SH-SY5Y (cell line): ENCODE results near the gene MEIS1.

ENCODE experiments used
- GATA2 ChIP-seq: IDR thresholded peaks from 2 replicates; pipeline ENCODE4 v1.6.1; 2011; ENCODE audit warnings: mild to moderate bottlenecking, low read depth, low read length
- GATA3 ChIP-seq: IDR thresholded peaks from 2 replicates; pipeline ENCODE4 v1.6.1; 2011; ENCODE audit warnings: low read depth, mild to moderate bottlenecking, low read length, moderate library complexity

MEIS1 gene

GRCh38 chr2:66532972-66533868, 98.3 kb downstream of the MEIS1 start:
- no peak for TF ChIP-seq GATA2
- TF ChIP-seq GATA3, result no peak

- no peak for TF ChIP-seq GATA3
- no peak for TF ChIP-seq GATA2
Measured at GRCh38 chr2:66534461-66534860, 99.5 kb downstream of the MEIS1 start.

GRCh38 chr2:66535574-66536289, 100.8 kb downstream of the MEIS1 start:
- TF ChIP-seq GATA2 (no peak), GATA3 (no peak)

GRCh38 chr2:66536290-66536673, 101.4 kb downstream of the MEIS1 start:
- TF ChIP-seq GATA2 (no peak), GATA3 (no peak)

GRCh38 chr2:66536997-66537396, 102.1 kb downstream of the MEIS1 start:
- TF ChIP-seq GATA2 (no peak), GATA3 (no peak)

- no peak for TF ChIP-seq GATA3
Measured at GRCh38 chr2:66538291-66538690, 103.4 kb downstream of the MEIS1 start.

GRCh38 chr2:66539452-66539851, 104.5 kb downstream of the MEIS1 start:
- no peak for TF ChIP-seq GATA2

GRCh38 chr2:66541646-66542045, 106.7 kb downstream of the MEIS1 start:
- no peak for TF ChIP-seq GATA2
- TF ChIP-seq GATA3, result no peak

- TF ChIP-seq GATA3 (no peak), GATA2 (no peak)
Measured at GRCh38 chr2:66543257-66543767, 108.4 kb downstream of the MEIS1 start.

- TF ChIP-seq GATA2 (no peak), GATA3 (no peak)
Measured at GRCh38 chr2:66544258-66544657, 109.3 kb downstream of the MEIS1 start.

- TF ChIP-seq GATA3 (no peak), GATA2 (no peak)
Measured at GRCh38 chr2:66545258-66545657, 110.3 kb downstream of the MEIS1 start.

GRCh38 chr2:66547118-66547517, 112.2 kb downstream of the MEIS1 start:
- no peak for TF ChIP-seq GATA2
- TF ChIP-seq GATA3, result no peak

- TF ChIP-seq GATA3 (no peak), GATA2 (no peak)
Measured at GRCh38 chr2:66547887-66548286, 113.0 kb downstream of the MEIS1 start.

GRCh38 chr2:66548422-66548821, 113.5 kb downstream of the MEIS1 start:
- no peak for TF ChIP-seq GATA3
- TF ChIP-seq GATA2, result no peak

- TF ChIP-seq GATA3 (no peak), GATA2 (no peak)
Measured at GRCh38 chr2:66550826-66551225, 115.9 kb downstream of the MEIS1 start.
